HCT116 (cell line): ENCODE results near the gene KAT6B.

Source experiments
- CTCF ChIP-seq, 3 experiments: fragments of 200-600 bp in 1 of 3; sonication (generic) in 1 of 3; IDR thresholded peaks in 2 of 3; conservative IDR thresholded peaks in 1 of 3; 2 replicates each; pipeline ENCODE4 v1.5.1; 2012 to 2017; ENCODE audit warnings: low read depth in 2 of 3, low read length in 2 of 3, antibody characterized with exemption in 1 of 3, borderline replicate concordance in 1 of 3, control low read depth in 1 of 3, mild to moderate bottlenecking in 1 of 3, mixed read lengths in 1 of 3, mixed run types in 1 of 3, moderate library complexity in 1 of 3; ENCODE audit not compliant: insufficient read depth in 1 of 3
- EZH2 ChIP-seq: fragments of 200-600 bp; sonication (generic); IDR thresholded peaks from 2 replicates; pipeline ENCODE4 v1.6.1; 2017; ENCODE audit warnings: antibody characterized with exemption, mixed run types
- EZH2phosphoT487 ChIP-seq: fragments of 200-600 bp; IDR thresholded peaks from 2 replicates; pipeline ENCODE4 v1.6.1; 2018; ENCODE audit warnings: antibody characterized with exemption, borderline replicate concordance
- MAX ChIP-seq: IDR thresholded peaks from 2 replicates; pipeline ENCODE4 v1.6.1; 2012
- POLR2AphosphoS5 ChIP-seq: IDR thresholded peaks from 2 replicates; pipeline ENCODE4 v1.6.1; 2011; ENCODE audit warnings: mild to moderate bottlenecking, low read depth, low read length, moderate library complexity
- YY1 ChIP-seq: IDR thresholded peaks from 2 replicates; pipeline ENCODE4 v1.6.1; 2011; ENCODE audit warnings: low read length, low read depth, moderate library complexity, mild to moderate bottlenecking; ENCODE audit not compliant: insufficient replicate concordance; ENCODE audit errors: extremely low read depth

- TF ChIP-seq EZH2 = no peak
- no peak for TF ChIP-seq POLR2AphosphoS5
- TF ChIP-seq MAX = no peak
- TF ChIP-seq EZH2phosphoT487 = no peak
- no peak for TF ChIP-seq YY1
- no peak for TF ChIP-seq CTCF (IDR thresholded peaks at IDR 0.05 in 2 of 3, conservative IDR thresholded peaks at IDR 0.05 in 1 of 3; ENCODE audit: borderline replicate concordance in 1 of 3, insufficient read depth in 1 of 3, low read depth in 2 of 3, low read length in 2 of 3)
These were observed 83.3 kb downstream of the KAT6B start for GRCh38 chr10:74909670-74910069.
